Prostate gland (tissue), 2 donors: Measurements from ENCODE around the gene SCMH1. TPM values are rescaled to one million over a fixed set of nuclear protein-coding genes. Genes with fewer than 3 reads are reported as not detected.

ENCODE experiments used
- DNase-seq: peaks from one replicate; pipeline ENCODE4 v3.0.0-alpha.2; 2019; ENCODE audit warnings: low spot score
- H3K27ac ChIP-seq, 2 donors: fragments of 200-600 bp; sonication (generic); 2 replicates each; pipeline ENCODE4 v1.5.1; 2017 to 2019
- H3K27me3 ChIP-seq: fragments of 200-600 bp; sonication (generic); replicated peaks from 2 replicates; pipeline ENCODE4 v1.5.1; 2019; ENCODE audit not compliant: insufficient read depth
- H3K36me3 ChIP-seq, 2 donors: fragments of 200-600 bp; sonication (generic); 1 replicate in 1 of 2; 2 replicates in 1 of 2; pipeline versions ENCODE4 v1.5.1 to v1.8.1; 2017 to 2019
- H3K4me1 ChIP-seq: fragments of 200-600 bp; sonication (generic); replicated peaks from 2 replicates; pipeline ENCODE4 v1.5.1; 2019
- H3K4me3 ChIP-seq, 2 donors: fragments of 200-600 bp; sonication (generic); 2 replicates each; pipeline ENCODE4 v1.5.1; 2017 to 2019
- H3K9me3 ChIP-seq: fragments of 200-600 bp; sonication (generic); 2 replicates; pipeline ENCODE4 v1.5.1; 2017
- CTCF ChIP-seq, 4 experiments: fragments of 200-600 bp in 2 of 4; fragments of 450-650 bp in 2 of 4; sonication (generic) in 2 of 4; IDR thresholded peaks; 1 replicate in 3 of 4; 2 replicates in 1 of 4; pipeline ENCODE4 v1.5.1; 2016 to 2019; ENCODE audit warnings: antibody characterized with exemption in 4 of 4, mild to moderate bottlenecking in 2 of 4, moderate library complexity in 2 of 4
- POLR2A ChIP-seq: fragments of 450-650 bp; IDR thresholded peaks from one replicate; pipeline ENCODE4 v1.6.1; 2016; ENCODE audit warnings: antibody characterized with exemption, mild to moderate bottlenecking
- POLR2AphosphoS5 ChIP-seq: sonication (generic); formaldehyde crosslinking; IDR thresholded peaks from one replicate; pipeline ENCODE4 v1.6.1; 2017; ENCODE audit warnings: antibody characterized with exemption
- WGBS: methylation state at CpG from one replicate; pipeline ENCODE4 v1.1.5; 2018; 5-methylcytosine and 5-hydroxymethylcytosine counted together
- intact Hi-C: fragments of 100-400 bp; cut with DNase I; formaldehyde crosslinking; loops from one replicate; pipeline ENCODE4 v1.14.2; 2022
- total RNA-seq, 2 donors: library from RNA; depleted of rRNA; stranded (reverse); fragments of >200 nt; gene quantifications; one replicate each; pipeline ENCODE4 v1.1.0, GENCODE V29; 2016

SCMH1 gene
- total RNA-seq, 2 donors from 2014 or later: 49.0 to 62.7 TPM

- H3K4me1 ChIP-seq: peaks cover 6% of the 10 kb centered on the region
- no peak for DNase-seq
- no peak overlapping the region for H3K4me3 ChIP-seq
- 42% methylated on average over 1 of the region's 1 CpG for WGBS
- H3K27ac ChIP-seq: peak overlapping the region; percentile 16 to 26
- no peak for TF ChIP-seq CTCF (IDR thresholded peaks at IDR 0.05)
- no peak for TF ChIP-seq POLR2A
- TF ChIP-seq POLR2AphosphoS5: no peak
- intact Hi-C loops: loop anchor here (5.0 to 10.0 kb wide), 2 partner anchors 58 to 140 kb away; partner anchors contain the start of gene SCMH1
- no peaks in the 10 kb centered on the region for H3K27me3 ChIP-seq
- no peaks in the 10 kb centered on the region for H3K36me3 ChIP-seq
- no peaks in the 10 kb centered on the region for H3K9me3 ChIP-seq
These were observed 139.5 kb downstream of the SCMH1 start for GRCh38 chr1:41102653-41103052.

- Histone ChIP-seq H3K36me3 (no peaks in the 10 kb centered on the region), H3K4me1 (peaks cover 6% of the 10 kb centered on the region), H3K27me3 (no peaks in the 10 kb centered on the region), H3K27ac (peak overlapping the region; percentile 16 to 26), H3K4me3 (no peak overlapping the region), H3K9me3 (no peaks in the 10 kb centered on the region)
- peak; percentile 91 for DNase-seq
- 27% methylated on average over 2 of the region's 2 CpGs for WGBS
- intact Hi-C loops: loop anchor here (5.0 to 10.0 kb wide), 2 partner anchors 57 to 140 kb away; partner anchors contain the start of gene SCMH1
- TF ChIP-seq POLR2AphosphoS5: peak; percentile 92
- no peak for TF ChIP-seq POLR2A
These were observed 140.0 kb downstream of the SCMH1 start for GRCh38 chr1:41101950-41102607.

GRCh38 chr1:41101076-41101475 lies 141.0 kb downstream of the SCMH1 start:
- DNase-seq: no peak
- no peaks in the 10 kb centered on the region for H3K36me3 ChIP-seq
- H3K4me3 ChIP-seq: no peak overlapping the region
- no peaks in the 10 kb centered on the region for H3K9me3 ChIP-seq
- WGBS: 93% methylated on average over 1 of the region's 1 CpG
- peaks cover 6% of the 10 kb centered on the region for H3K4me1 ChIP-seq
- H3K27me3 ChIP-seq: no peaks in the 10 kb centered on the region
- no peak for TF ChIP-seq CTCF (IDR thresholded peaks at IDR 0.05)
- TF ChIP-seq POLR2A: no peak
- TF ChIP-seq POLR2AphosphoS5: no peak
- H3K27ac ChIP-seq: no peak overlapping the region
- intact Hi-C loops: loop anchor here (5.0 to 10.0 kb wide), 2 partner anchors 56 to 141 kb away; partner anchors contain the start of gene SCMH1

- Histone ChIP-seq H3K4me3 (no peak overlapping the region), H3K27ac (no peak overlapping the region), H3K4me1 (peaks cover 6% of the 10 kb centered on the region), H3K36me3 (no peaks in the 10 kb centered on the region), H3K27me3 (no peaks in the 10 kb centered on the region), H3K9me3 (no peaks in the 10 kb centered on the region)
- TF ChIP-seq POLR2A: no peak
- no peak for TF ChIP-seq POLR2AphosphoS5
- no peak for TF ChIP-seq CTCF (IDR thresholded peaks at IDR 0.05)
- 90% methylated on average over 4 of the region's 4 CpGs for WGBS
- intact Hi-C loops: loop anchor here (5.0 to 10.0 kb wide), 2 partner anchors 55 to 142 kb away; partner anchors contain the start of gene SCMH1
- DNase-seq: no peak
These were observed 141.9 kb downstream of the SCMH1 start for GRCh38 chr1:41100170-41100569.

- intact Hi-C loops: no loop called here
- Histone ChIP-seq H3K27me3 (no peaks in the 10 kb centered on the region), H3K36me3 (no peaks in the 10 kb centered on the region), H3K27ac (no peak overlapping the region), H3K9me3 (no peaks in the 10 kb centered on the region), H3K4me1 (peaks cover 6% of the 10 kb centered on the region), H3K4me3 (no peak overlapping the region)
- DNase-seq: no peak
- no peak for TF ChIP-seq CTCF (IDR thresholded peaks at IDR 0.05)
- TF ChIP-seq POLR2AphosphoS5: no peak
- no peak for TF ChIP-seq POLR2A
- WGBS: 89% methylated on average over 5 of the region's 5 CpGs
These were observed 143.2 kb downstream of the SCMH1 start for GRCh38 chr1:41098730-41099460.
